Hepatocyte (in vitro differentiated cells): ENCODE measurements around the gene HDAC1. TPM values are rescaled to one million over a fixed set of nuclear protein-coding genes. Genes with fewer than 3 reads are reported as not detected.

Source experiments
- DNase-seq: peaks from one replicate; pipeline ENCODE4 v3.0.0-alpha.2; 2016; ENCODE audit warnings: low spot score
- H2AFZ ChIP-seq: fragments of 200-600 bp; sonication (generic); 2 replicates; pipeline ENCODE4 v1.6.0; 2016; ENCODE audit warnings: antibody characterized with exemption, mild to moderate bottlenecking
- H3K27ac ChIP-seq: fragments of 200-600 bp; sonication (generic); 2 replicates; pipeline ENCODE4 v1.5.1; 2016; ENCODE audit warnings: mild to moderate bottlenecking
- H3K27me3 ChIP-seq: fragments of 200-600 bp; sonication (generic); 2 replicates; pipeline ENCODE4 v1.6.1; 2016
- H3K36me3 ChIP-seq: fragments of 200-600 bp; sonication (generic); replicated peaks from 2 replicates; pipeline ENCODE4 v1.5.1; 2016; ENCODE audit warnings: low read depth; ENCODE audit not compliant: insufficient read depth
- H3K4me1 ChIP-seq: fragments of 200-600 bp; sonication (generic); 2 replicates; pipeline ENCODE4 v1.5.1; 2016; ENCODE audit warnings: mild to moderate bottlenecking, moderate library complexity; ENCODE audit not compliant: insufficient read depth
- H3K4me2 ChIP-seq: fragments of 200-600 bp; sonication (generic); 2 replicates; pipeline ENCODE4 v1.6.0; 2016
- H3K4me3 ChIP-seq: fragments of 200-600 bp; sonication (generic); 2 replicates; pipeline ENCODE4 v1.5.1; 2016; ENCODE audit warnings: mild to moderate bottlenecking
- H3K79me2 ChIP-seq: fragments of 200-600 bp; sonication (generic); 2 replicates; pipeline ENCODE4 v1.6.0; 2017; ENCODE audit warnings: mild to moderate bottlenecking
- H3K9me2 ChIP-seq: fragments of 200-600 bp; sonication (generic); replicated peaks from 2 replicates; pipeline ENCODE4 v1.6.0; 2017; ENCODE audit warnings: mild to moderate bottlenecking; ENCODE audit not compliant: insufficient read depth
- H3K9me3 ChIP-seq: fragments of 200-600 bp; sonication (generic); 2 replicates; pipeline ENCODE4 v1.5.1; 2016; ENCODE audit warnings: low read depth, mild to moderate bottlenecking
- H4K20me1 ChIP-seq: fragments of 200-600 bp; sonication (generic); 2 replicates; pipeline ENCODE4 v1.6.0; 2016; ENCODE audit warnings: mild to moderate bottlenecking; ENCODE audit not compliant: insufficient read depth, poor library complexity, severe bottlenecking
- EZH2 ChIP-seq: fragments of 200-600 bp; sonication (generic); IDR thresholded peaks from 2 replicates; pipeline ENCODE4 v1.6.1; 2016; ENCODE audit warnings: antibody characterized with exemption, mild to moderate bottlenecking, borderline replicate concordance
- EZH2phosphoT487 ChIP-seq: fragments of 200-600 bp; sonication (generic); IDR thresholded peaks from one replicate; pipeline ENCODE4 v1.6.1; 2018; ENCODE audit warnings: antibody characterized with exemption, mild to moderate bottlenecking, low read depth, moderate library complexity; ENCODE audit not compliant: unreplicated experiment, severe bottlenecking
- WGBS: methylation state at CpG from one replicate; pipeline ENCODE4 v1.1.6; 2016; ENCODE audit warnings: low lambda C conversion rate; ENCODE audit errors: missing lambda C conversion rate; 5-methylcytosine and 5-hydroxymethylcytosine counted together
- polyA plus RNA-seq: library from polyadenylated mRNA; unstranded; fragments of >200 nt; fragmentation: Nextera tagmentation; extraction: Ambion mirVana; gene quantifications from 2 replicates; pipeline ENCODE4 v1.2.1, GENCODE V29; 2016
- total RNA-seq: library from RNA; depleted of rRNA; stranded (reverse); fragments of >200 nt; gene quantifications from 2 replicates; pipeline ENCODE4 v1.2.3, GENCODE V29; 2014
- TF ChIP-seq, protein P1 (sequence below): fragments of 200-600 bp; sonication (generic); IDR thresholded peaks from 2 replicates; pipeline ENCODE4 v1.5.1; 2016; ENCODE audit warnings: antibody characterized with exemption, mild to moderate bottlenecking; ENCODE audit not compliant: poor library complexity

Gene HDAC1
- total and polyA plus RNA-seq, 2 experiments from 2014 or later: 94.6 to 117 TPM

DNA sequence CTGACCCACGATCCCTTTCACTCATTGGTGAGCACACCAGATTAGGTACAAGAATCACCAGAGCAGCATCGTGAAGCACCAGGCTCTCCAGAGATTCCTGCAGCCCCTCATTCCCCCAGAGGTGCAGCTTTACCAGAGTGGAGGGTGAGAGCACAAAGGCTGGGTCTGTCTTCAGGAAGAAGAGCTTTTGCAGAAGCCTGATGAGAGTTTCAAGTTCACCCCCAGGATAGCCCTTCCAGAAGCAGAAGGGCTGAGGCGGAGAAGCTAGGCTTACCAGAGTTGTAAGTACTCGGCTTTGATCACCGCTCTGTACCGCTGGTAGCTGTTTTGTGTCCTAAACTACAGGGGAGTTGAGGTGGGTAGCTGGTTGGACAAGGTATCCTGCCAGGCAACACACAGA is 73.6 kb downstream of the HDAC1 start:
- DNase-seq: no peak
- Histone ChIP-seq H4K20me1 (no peaks in the 10 kb centered on the region), H3K27me3 (no peaks in the 10 kb centered on the region), H3K4me2 (no peak overlapping the region), H3K4me3 (no peak overlapping the region), H3K36me3 (no peaks in the 10 kb centered on the region), H2AFZ (no peak overlapping the region), H3K79me2 (no peaks in the 10 kb centered on the region), H3K27ac (no peak overlapping the region), H3K4me1 (peaks cover 6% of the 10 kb centered on the region), H3K9me2 (no peaks in the 10 kb centered on the region), H3K9me3 (no peaks in the 10 kb centered on the region)
- TF ChIP-seq, protein P1, sequence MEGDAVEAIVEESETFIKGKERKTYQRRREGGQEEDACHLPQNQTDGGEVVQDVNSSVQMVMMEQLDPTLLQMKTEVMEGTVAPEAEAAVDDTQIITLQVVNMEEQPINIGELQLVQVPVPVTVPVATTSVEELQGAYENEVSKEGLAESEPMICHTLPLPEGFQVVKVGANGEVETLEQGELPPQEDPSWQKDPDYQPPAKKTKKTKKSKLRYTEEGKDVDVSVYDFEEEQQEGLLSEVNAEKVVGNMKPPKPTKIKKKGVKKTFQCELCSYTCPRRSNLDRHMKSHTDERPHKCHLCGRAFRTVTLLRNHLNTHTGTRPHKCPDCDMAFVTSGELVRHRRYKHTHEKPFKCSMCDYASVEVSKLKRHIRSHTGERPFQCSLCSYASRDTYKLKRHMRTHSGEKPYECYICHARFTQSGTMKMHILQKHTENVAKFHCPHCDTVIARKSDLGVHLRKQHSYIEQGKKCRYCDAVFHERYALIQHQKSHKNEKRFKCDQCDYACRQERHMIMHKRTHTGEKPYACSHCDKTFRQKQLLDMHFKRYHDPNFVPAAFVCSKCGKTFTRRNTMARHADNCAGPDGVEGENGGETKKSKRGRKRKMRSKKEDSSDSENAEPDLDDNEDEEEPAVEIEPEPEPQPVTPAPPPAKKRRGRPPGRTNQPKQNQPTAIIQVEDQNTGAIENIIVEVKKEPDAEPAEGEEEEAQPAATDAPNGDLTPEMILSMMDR: no peak
- TF ChIP-seq EZH2: no peak
- no peak for TF ChIP-seq EZH2phosphoT487
- WGBS: 92% methylated on average over 6 of the region's 6 CpGs

DNA sequence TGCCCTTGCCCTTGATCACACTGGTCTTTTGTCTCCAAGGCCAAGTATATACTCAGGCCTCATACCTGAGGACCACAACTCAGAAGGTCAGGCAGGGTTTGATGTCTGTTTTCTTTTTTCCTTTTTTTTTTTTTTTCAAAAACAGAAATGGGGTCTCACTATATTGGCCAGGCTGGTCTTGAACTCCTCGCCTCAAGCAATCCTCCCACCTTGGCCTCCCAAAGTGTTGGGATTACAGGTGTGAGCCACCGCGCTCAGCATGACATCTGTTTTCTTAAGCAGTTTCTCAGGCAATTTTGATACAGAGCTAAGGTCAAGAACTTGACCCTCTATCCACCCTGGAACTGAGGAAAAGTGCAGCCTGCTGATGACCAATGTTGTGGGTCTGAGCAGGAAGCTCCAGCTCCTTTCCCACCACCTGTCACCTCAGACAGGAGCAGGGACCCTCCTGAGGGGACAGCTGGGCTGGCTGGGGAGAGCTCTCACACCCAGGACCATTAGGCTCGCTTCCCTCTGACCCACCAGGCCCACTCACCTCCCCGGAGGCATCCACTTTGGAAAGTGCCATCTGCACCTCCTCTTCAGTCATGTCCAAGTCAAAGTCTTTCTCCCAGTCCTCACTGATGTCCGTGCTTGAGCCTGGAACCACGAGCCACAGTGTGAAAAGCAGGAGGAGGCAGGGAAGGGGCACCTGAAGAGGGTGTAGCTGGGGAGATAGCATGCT is 76.2 kb downstream of the HDAC1 start:
- 97% methylated on average over 7 of the region's 7 CpGs for WGBS
- DNase-seq: no peak
- no peaks in the 10 kb centered on the region for H3K36me3 ChIP-seq

DNA sequence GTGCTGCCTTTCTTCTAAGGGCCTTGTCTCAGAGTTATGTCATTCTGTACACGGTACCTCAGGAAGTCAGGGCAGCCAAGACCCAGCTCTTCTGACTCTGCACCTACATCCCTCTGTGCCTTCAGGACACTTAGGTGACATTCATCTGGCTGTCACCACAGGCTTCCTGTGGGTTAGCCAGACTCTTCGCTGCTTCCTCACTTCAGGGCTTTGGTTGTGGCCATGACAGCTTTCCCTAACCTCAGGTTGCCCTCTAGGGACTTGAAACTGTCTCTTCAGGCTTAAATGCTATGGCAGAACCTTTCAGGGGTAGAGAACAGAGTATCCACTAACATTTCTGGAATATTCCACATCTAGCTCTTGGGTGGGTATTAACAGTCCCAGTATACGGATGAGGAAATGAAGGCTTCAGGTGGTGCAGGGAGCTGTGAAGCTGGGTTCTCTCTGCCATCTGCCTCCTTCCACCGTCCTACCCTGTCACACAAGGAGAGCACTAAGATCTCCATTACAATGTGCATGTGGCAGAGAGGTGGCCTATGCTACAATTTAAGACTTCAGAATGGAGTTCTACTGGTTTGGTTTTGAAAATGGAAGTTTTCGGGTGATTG is 80.4 kb downstream of the HDAC1 start:
- no peak overlapping the region for H2AFZ ChIP-seq
- WGBS: 90% methylated on average over 5 of the region's 5 CpGs
- no peak overlapping the region for H3K4me2 ChIP-seq
- H3K9me2 ChIP-seq: no peaks in the 10 kb centered on the region
- no peaks in the 10 kb centered on the region for H3K4me1 ChIP-seq
- H3K9me3 ChIP-seq: no peaks in the 10 kb centered on the region
- no peak for TF ChIP-seq EZH2phosphoT487
- TF ChIP-seq, protein P1: no peak
- TF ChIP-seq EZH2: no peak
- no peak for DNase-seq
- no peaks in the 10 kb centered on the region for H4K20me1 ChIP-seq
- H3K27ac ChIP-seq: no peak overlapping the region
- no peaks in the 10 kb centered on the region for H3K79me2 ChIP-seq
- no peaks in the 10 kb centered on the region for H3K36me3 ChIP-seq
- no peak overlapping the region for H3K4me3 ChIP-seq
- H3K27me3 ChIP-seq: no peaks in the 10 kb centered on the region

More for the DNA sequence above, 76.2 kb downstream of the HDAC1 start:
- no peaks in the 10 kb centered on the region for H3K27me3 ChIP-seq
- H3K4me3 ChIP-seq: no peak overlapping the region
- H3K9me2 ChIP-seq: no peaks in the 10 kb centered on the region
- no peaks in the 10 kb centered on the region for H3K79me2 ChIP-seq
- H3K27ac ChIP-seq: no peak overlapping the region
- no peak overlapping the region for H3K4me2 ChIP-seq
- no peak for TF ChIP-seq EZH2phosphoT487
- TF ChIP-seq, protein P1: no peak
- TF ChIP-seq EZH2: no peak
- H3K9me3 ChIP-seq: no peaks in the 10 kb centered on the region
- no peaks in the 10 kb centered on the region for H4K20me1 ChIP-seq
- no peaks in the 10 kb centered on the region for H3K4me1 ChIP-seq
- H2AFZ ChIP-seq: no peak overlapping the region
